Activated naive CD4-positive, alpha-beta T cell treated with anti-CD3 and anti-CD28 coated beads, Interleukin-2, amount 10 ng/mL, durations not matched to agents 7 days and 5 days (primary cell): ENCODE measurements around the gene MCC.

Experiments used
- CTCF ChIA-PET: fragments of 350-600 bp; sonication (Branson Sonifier 250); formaldehyde crosslinking; loops from one replicate; lab custom pipeline; 2021; ENCODE audit warnings: antibody characterized with exemption; lab: Charles Lee
- DNase-seq: peaks from one replicate; pipeline ENCODE4 v3.0.0-alpha.2; 2020
- H3K27ac Mint-ChIP-seq: one replicate; pipeline ENCODE4 v1.8.0; 2021; ENCODE audit warnings: mild to moderate bottlenecking, moderate library complexity, mixed read lengths
- H3K27me3 Mint-ChIP-seq: one replicate; pipeline ENCODE4 v1.8.0; 2021; ENCODE audit warnings: mild to moderate bottlenecking, mixed read lengths
- H3K36me3 Mint-ChIP-seq: one replicate; pipeline ENCODE4 v1.8.0; 2021; ENCODE audit warnings: mixed read lengths
- H3K4me1 Mint-ChIP-seq: one replicate; pipeline ENCODE4 v1.8.0; 2021; ENCODE audit warnings: mixed read lengths
- H3K4me3 Mint-ChIP-seq: one replicate; pipeline ENCODE4 v1.8.0; 2021; ENCODE audit warnings: mild to moderate bottlenecking, moderate library complexity, mixed read lengths
- H3K9me3 Mint-ChIP-seq: one replicate; pipeline ENCODE4 v1.8.0; 2021; ENCODE audit warnings: mixed read lengths

Gene MCC

GRCh38 chr5:113487781-113488644, at the start of gene MCC:
Gene MCC (minus strand): TSS chr5:113488453.
- Mint-ChIP-seq H3K4me1 (peaks cover 26% of the 10 kb centered on the region), H3K9me3 (peaks cover 24% of the 10 kb centered on the region), H3K27ac (no peak within 1 kb of the TSS), H3K36me3 (peaks cover 12% of the 10 kb centered on the region), H3K27me3 (peaks cover 78% of the 10 kb centered on the region), H3K4me3 (peak within 1 kb of the TSS; percentile 67)
- CTCF ChIA-PET = interaction anchor here (1.0 to 2.0 kb wide), 4 partner anchors 22 to 154 kb away, joined by 3 to 6 read pairs (median 4); no protein-coding TSS in a partner anchor
- DNase-seq = peak; percentile 53

- DNase-seq = no peak
- Mint-ChIP-seq H3K9me3 (peaks cover 12% of the 10 kb centered on the region), H3K36me3 (peaks cover 39% of the 10 kb centered on the region), H3K27me3 (no peaks in the 10 kb centered on the region), H3K27ac (no peak overlapping the region), H3K4me1 (no peaks in the 10 kb centered on the region), H3K4me3 (no peak overlapping the region)
- CTCF ChIA-PET = no interaction called here
These were observed 43.4 kb upstream of the MCC start for GRCh38 chr5:113531481-113532159.

GRCh38 chr5:113527746-113528145, 39.5 kb upstream of the MCC start:
- no peak for DNase-seq
- CTCF ChIA-PET = no interaction called here
- no peak overlapping the region for H3K4me3 Mint-ChIP-seq
- peaks cover 20% of the 10 kb centered on the region for H3K4me1 Mint-ChIP-seq
- H3K9me3 Mint-ChIP-seq = peaks cover 12% of the 10 kb centered on the region
- H3K27me3 Mint-ChIP-seq = no peaks in the 10 kb centered on the region
- H3K36me3 Mint-ChIP-seq = peaks cover 31% of the 10 kb centered on the region
- no peak overlapping the region for H3K27ac Mint-ChIP-seq

GRCh38 chr5:113526421-113526820, 38.2 kb upstream of the MCC start:
- peaks cover 20% of the 10 kb centered on the region for H3K4me1 Mint-ChIP-seq
- H3K27me3 Mint-ChIP-seq = no peaks in the 10 kb centered on the region
- no peak overlapping the region for H3K27ac Mint-ChIP-seq
- peaks cover 23% of the 10 kb centered on the region for H3K36me3 Mint-ChIP-seq
- H3K9me3 Mint-ChIP-seq = peaks cover 8% of the 10 kb centered on the region
- CTCF ChIA-PET = no interaction called here
- no peak for DNase-seq
- H3K4me3 Mint-ChIP-seq = no peak overlapping the region

GRCh38 chr5:113524927-113525326, 36.7 kb upstream of the MCC start:
- H3K4me1 Mint-ChIP-seq = peaks cover 26% of the 10 kb centered on the region
- peaks cover 22% of the 10 kb centered on the region for H3K36me3 Mint-ChIP-seq
- no peaks in the 10 kb centered on the region for H3K27me3 Mint-ChIP-seq
- no peaks in the 10 kb centered on the region for H3K9me3 Mint-ChIP-seq
- CTCF ChIA-PET = interaction anchor here (2.5 kb wide), 1 partner anchor 80 kb away, joined by 9 read pairs; no protein-coding TSS in a partner anchor
- H3K4me3 Mint-ChIP-seq = no peak overlapping the region
- H3K27ac Mint-ChIP-seq = peak overlapping the region; percentile 68
- DNase-seq = no peak

- Mint-ChIP-seq H3K27ac (no peak overlapping the region), H3K9me3 (no peaks in the 10 kb centered on the region), H3K4me1 (peaks cover 28% of the 10 kb centered on the region), H3K27me3 (no peaks in the 10 kb centered on the region), H3K36me3 (peaks cover 27% of the 10 kb centered on the region), H3K4me3 (no peak overlapping the region)
- CTCF ChIA-PET = interaction anchor here (1.7 to 2.5 kb wide), 3 partner anchors 15 to 144 kb away, joined by 3 to 9 read pairs (median 5); no protein-coding TSS in a partner anchor
- DNase-seq = no peak
These were observed 34.9 kb upstream of the MCC start for GRCh38 chr5:113523168-113523567.

- Mint-ChIP-seq H3K4me1 (peaks cover 40% of the 10 kb centered on the region), H3K9me3 (no peaks in the 10 kb centered on the region), H3K4me3 (no peak overlapping the region), H3K27me3 (no peaks in the 10 kb centered on the region), H3K27ac (no peak overlapping the region), H3K36me3 (peaks cover 32% of the 10 kb centered on the region)
- CTCF ChIA-PET = no interaction called here
- no peak for DNase-seq
These were observed 32.6 kb upstream of the MCC start for GRCh38 chr5:113520899-113521298.

- peaks cover 42% of the 10 kb centered on the region for H3K4me1 Mint-ChIP-seq
- H3K4me3 Mint-ChIP-seq = no peak overlapping the region
- H3K27ac Mint-ChIP-seq = no peak overlapping the region
- no peaks in the 10 kb centered on the region for H3K27me3 Mint-ChIP-seq
- no peak for DNase-seq
- H3K36me3 Mint-ChIP-seq = peaks cover 36% of the 10 kb centered on the region
- CTCF ChIA-PET = no interaction called here
- no peaks in the 10 kb centered on the region for H3K9me3 Mint-ChIP-seq
These were observed 32.2 kb upstream of the MCC start for GRCh38 chr5:113520429-113520828.

GRCh38 chr5:113519412-113519811, 31.2 kb upstream of the MCC start:
- Mint-ChIP-seq H3K4me1 (peaks cover 41% of the 10 kb centered on the region), H3K36me3 (peaks cover 35% of the 10 kb centered on the region), H3K27me3 (no peaks in the 10 kb centered on the region), H3K27ac (no peak overlapping the region), H3K4me3 (no peak overlapping the region), H3K9me3 (no peaks in the 10 kb centered on the region)
- no peak for DNase-seq
- CTCF ChIA-PET = no interaction called here

- no peaks in the 10 kb centered on the region for H3K27me3 Mint-ChIP-seq
- no peak overlapping the region for H3K27ac Mint-ChIP-seq
- peaks cover 35% of the 10 kb centered on the region for H3K36me3 Mint-ChIP-seq
- no peaks in the 10 kb centered on the region for H3K9me3 Mint-ChIP-seq
- no peak overlapping the region for H3K4me3 Mint-ChIP-seq
- DNase-seq = no peak
- CTCF ChIA-PET = interaction anchor here (0.6 to 0.7 kb wide), 2 partner anchors 183 to 608 kb away, joined by 3 read pairs; no protein-coding TSS in a partner anchor
- peaks cover 41% of the 10 kb centered on the region for H3K4me1 Mint-ChIP-seq
These were observed 30.6 kb upstream of the MCC start for GRCh38 chr5:113518884-113519283.

GRCh38 chr5:113514289-113514635, 26.0 kb upstream of the MCC start:
- peaks cover 18% of the 10 kb centered on the region for H3K36me3 Mint-ChIP-seq
- H3K9me3 Mint-ChIP-seq = no peaks in the 10 kb centered on the region
- peaks cover 14% of the 10 kb centered on the region for H3K27me3 Mint-ChIP-seq
- peak overlapping the region; percentile 84 for H3K27ac Mint-ChIP-seq
- peak overlapping the region; percentile 86 for H3K4me3 Mint-ChIP-seq
- DNase-seq = no peak
- peaks cover 32% of the 10 kb centered on the region for H3K4me1 Mint-ChIP-seq
- CTCF ChIA-PET = interaction anchor here (1.2 to 9.4 kb wide), 3 partner anchors 92 to 471 kb away, joined by 3 to 149 read pairs (median 5); no protein-coding TSS in a partner anchor

- Mint-ChIP-seq H3K4me1 (peaks cover 32% of the 10 kb centered on the region), H3K27me3 (peaks cover 19% of the 10 kb centered on the region), H3K4me3 (peak within 1 kb of the TSS; percentile 86), H3K36me3 (peaks cover 16% of the 10 kb centered on the region), H3K27ac (peak within 1 kb of the TSS; percentile 84), H3K9me3 (no peaks in the 10 kb centered on the region)
- CTCF ChIA-PET = interaction anchor here (1.2 to 9.4 kb wide), 2 partner anchors 178 to 471 kb away, joined by 3 to 149 read pairs; no protein-coding TSS in a partner anchor
- DNase-seq = peak; percentile 91
These were observed 25.4 kb upstream of the MCC start, which contains the start of gene YTHDC2 for GRCh38 chr5:113513384-113514288. Gene YTHDC2 (plus strand): TSS chr5:113513694. CDS start chr5:113513896, 202 bp downstream.

- Mint-ChIP-seq H3K36me3 (peaks cover 12% of the 10 kb centered on the region), H3K27ac (no peak overlapping the region), H3K9me3 (no peaks in the 10 kb centered on the region), H3K4me1 (peaks cover 35% of the 10 kb centered on the region), H3K4me3 (no peak overlapping the region), H3K27me3 (peaks cover 25% of the 10 kb centered on the region)
- DNase-seq = no peak
- CTCF ChIA-PET = interaction anchor here (0.7 to 9.4 kb wide), 5 partner anchors 133 to 516 kb away, joined by 3 to 149 read pairs (median 20); no protein-coding TSS in a partner anchor
These were observed 24.1 kb upstream of the MCC start for GRCh38 chr5:113512341-113512740.
